ENCODE results near the gene BCKDHA. TPM values are rescaled to one million over a fixed set of nuclear protein-coding genes. Genes with fewer than 3 reads are reported as not detected.
"Not testable (repeated sequence)": the region's sequence is repeated elsewhere in the genome, so short reads cannot be mapped to it uniquely, and the experiment has no call there.

BCKDHA gene
- total and polyA plus RNA-seq, 4 experiments from 2014 or later, result 23.6 to 65.1 (median 43.4) TPM

DNA sequence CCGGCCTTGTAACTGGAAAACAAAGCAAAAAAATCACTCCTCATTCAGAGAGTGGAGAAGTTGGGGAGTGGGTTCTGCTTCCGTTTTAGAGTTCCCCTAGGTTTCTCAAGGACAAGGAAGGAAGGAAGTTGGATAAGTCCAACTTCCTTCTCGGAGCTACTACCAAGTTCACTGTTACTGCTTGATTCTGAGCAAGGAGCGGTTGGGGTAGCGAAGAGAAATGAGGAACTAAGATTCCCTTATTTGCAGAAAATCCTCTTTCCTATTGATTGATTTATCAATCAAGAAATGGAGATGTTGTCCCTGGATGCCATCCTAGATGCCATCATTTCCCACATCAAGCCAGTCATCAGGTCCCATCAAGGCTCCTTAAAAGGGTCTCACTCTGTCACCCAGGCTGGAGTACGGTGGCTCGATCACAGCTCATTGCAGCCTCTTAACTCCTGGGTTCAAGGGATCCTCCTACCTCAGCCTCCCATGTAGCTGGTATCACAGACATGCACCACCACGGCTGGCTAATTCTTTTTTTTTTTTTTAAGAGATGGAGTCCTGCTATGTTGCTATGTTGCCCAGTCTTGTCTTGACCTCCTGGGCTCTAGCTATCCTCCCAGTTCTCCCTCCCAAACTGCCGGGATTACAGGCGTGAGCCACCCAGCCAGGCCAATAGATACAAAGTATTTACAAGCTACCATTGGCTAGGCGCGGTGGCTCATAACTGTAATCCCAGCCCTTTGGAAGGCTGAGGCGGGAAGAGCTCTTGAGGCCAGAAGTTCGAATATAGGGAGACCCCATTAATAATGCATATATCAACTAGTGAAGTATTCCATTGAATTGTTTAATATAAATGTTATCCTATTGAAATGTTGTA, 32.9 kb upstream of the BCKDHA start:
- Histone ChIP-seq H3K4me3 (ENCODE audit: low read length in 2 of 2) (peak overlapping the region; percentile 77 to 91), H3K36me3 (ENCODE audit: insufficient read depth, low read length) (no peaks in the 10 kb centered on the region), H3K9me3 (ENCODE audit: control insufficient read depth in 1 of 2, low read length in 2 of 2) (no peaks in the 10 kb centered on the region), H3K27me3 (ENCODE audit: insufficient read depth, low read length) (no peaks in the 10 kb centered on the region), H3K4me1 (ENCODE audit: insufficient read depth, low read length) (peaks cover 24% of the 10 kb centered on the region), H3K27ac (ENCODE audit: low read depth, low read length) (peak overlapping the region; percentile 99)
- intact Hi-C loops (cut with micrococcal nuclease), result loop anchor here (1.0 kb wide), 2 partner anchors 13 to 33 kb away; partner anchors contain the start of genes BCKDHA and EXOSC5
- no peaks in the 10 kb centered on the region for H3K27me3 Mint-ChIP-seq
- H3K36me3 Mint-ChIP-seq, result peaks cover 0 to 12% of the 10 kb centered on the region in 2 donors
- H3K4me1 Mint-ChIP-seq, result peaks cover 15 to 36% (median 21%) of the 10 kb centered on the region in 4 donors
- ChIA-PET CTCF (ENCODE audit: partially characterized antibody) (interaction anchor here (0.7 to 4.9 kb wide), 13 partner anchors 9 to 231 kb away, joined by 3 to 48 read pairs (median 5); no protein-coding TSS in a partner anchor), POLR2A (ENCODE audit: partially characterized antibody) (interaction anchor here (0.5 to 6.3 kb wide), 23 partner anchors 8 to 752 kb away, joined by 3 to 184 read pairs (median 8); partner anchors contain the start of genes B3GNT8, CCDC97, DMAC2 and HNRNPUL1)
- peak overlapping the region; percentile 97 to 100 (median 100) for H3K27ac Mint-ChIP-seq
- no peak for DNase-seq
- H3K9me3 Mint-ChIP-seq, result no peaks in the 10 kb centered on the region
- peak overlapping the region; percentile 93 to 98 (median 95) for H3K4me3 Mint-ChIP-seq

DNA sequence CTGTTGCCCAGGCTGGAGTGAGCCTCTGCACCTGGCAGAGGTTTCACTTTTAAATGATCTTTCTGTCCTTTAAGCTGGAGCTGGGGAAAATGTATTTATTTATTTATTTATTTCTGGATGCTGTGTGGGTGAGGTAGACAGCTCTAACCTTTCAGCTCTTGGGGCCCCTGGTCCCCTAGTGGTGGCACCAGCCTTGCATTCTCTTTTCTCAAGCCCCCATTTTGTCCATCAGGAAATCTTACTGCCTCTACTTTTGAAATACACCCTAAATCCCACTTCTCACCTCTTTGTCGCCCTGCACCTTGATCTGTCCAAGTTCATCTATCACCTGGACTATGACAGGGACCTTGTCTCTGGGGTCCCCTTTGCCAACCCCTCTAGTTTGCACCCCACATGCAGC, 31.5 kb upstream of the BCKDHA start:
- Histone ChIP-seq H3K4me1 (ENCODE audit: insufficient read depth, low read length) (peaks cover 24% of the 10 kb centered on the region), H3K36me3 (ENCODE audit: insufficient read depth, low read length) (no peaks in the 10 kb centered on the region), H3K27ac (ENCODE audit: low read depth, low read length) (no peak overlapping the region), H3K9me3 (ENCODE audit: control insufficient read depth in 1 of 2, low read length in 2 of 2) (no peaks in the 10 kb centered on the region), H3K4me3 (ENCODE audit: low read length in 2 of 2) (no peak overlapping the region), H3K27me3 (ENCODE audit: insufficient read depth, low read length) (no peaks in the 10 kb centered on the region)
- Mint-ChIP-seq H3K9me3 (no peaks in the 10 kb centered on the region), H3K36me3 (peaks cover 0 to 12% of the 10 kb centered on the region in 2 donors), H3K27me3 (no peaks in the 10 kb centered on the region), H3K27ac (peak overlapping the region in 6 of 7 donors; percentile 37 to 79 (median 67)), H3K4me3 (peak overlapping the region in 2 of 8 donors; percentile 4 to 20), H3K4me1 (peaks cover 15 to 27% (median 19%) of the 10 kb centered on the region in 4 donors)
- intact Hi-C loops (cut with micrococcal nuclease), result no loop called here
- no peak for DNase-seq
- ChIA-PET POLR2A (ENCODE audit: partially characterized antibody) (interaction anchor here (0.5 to 6.3 kb wide), 4 partner anchors 14 to 1545 kb away, joined by 3 to 184 read pairs (median 50); partner anchors contain the start of genes CCDC97, HNRNPUL1 and TGFB1), CTCF (ENCODE audit: partially characterized antibody) (interaction anchor here (3.0 to 4.9 kb wide), 3 partner anchors 11 to 65 kb away, joined by 8 to 48 read pairs (median 30); no protein-coding TSS in a partner anchor)

DNA sequence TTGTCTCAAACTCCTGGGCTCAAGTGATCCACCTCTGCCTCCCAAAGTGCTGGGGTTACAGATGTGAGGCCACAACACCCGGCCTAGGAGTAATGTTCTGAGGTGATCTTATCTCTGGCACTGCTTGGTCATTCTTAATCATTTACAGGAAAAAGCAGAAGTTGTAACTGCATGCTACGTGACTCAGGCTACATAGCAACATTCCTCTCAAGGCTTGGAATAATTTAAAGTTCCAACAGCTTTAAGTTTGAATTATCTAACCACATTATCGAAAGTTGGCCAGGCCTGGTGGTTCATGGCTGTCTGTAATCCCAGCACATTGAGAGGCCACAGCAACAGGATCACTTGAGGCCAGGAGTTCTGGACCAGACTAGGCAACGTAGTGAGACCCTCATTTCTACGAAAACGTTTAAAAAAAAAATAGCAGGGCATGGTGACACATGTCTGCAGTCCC, 29.7 kb upstream of the BCKDHA start:
- Mint-ChIP-seq H3K4me3 (no peak overlapping the region), H3K4me1 (peaks cover 9 to 20% (median 13%) of the 10 kb centered on the region in 4 donors), H3K27me3 (no peaks in the 10 kb centered on the region), H3K27ac (no peak overlapping the region), H3K36me3 (peaks cover 0 to 8% of the 10 kb centered on the region in 2 donors), H3K9me3 (no peaks in the 10 kb centered on the region)
- no peak overlapping the region for H3K27ac ChIP-seq (ENCODE audit: low read depth, low read length)
- no peaks in the 10 kb centered on the region for H3K9me3 ChIP-seq (ENCODE audit: control insufficient read depth in 1 of 2, low read length in 2 of 2)
- peaks cover 16% of the 10 kb centered on the region for H3K4me1 ChIP-seq (ENCODE audit: insufficient read depth, low read length)
- POLR2A ChIA-PET (ENCODE audit: partially characterized antibody), result interaction anchor here (0.9 kb wide), 1 partner anchor 13 kb away, joined by 3 read pairs; no protein-coding TSS in a partner anchor
- DNase-seq, result no peak
- no peaks in the 10 kb centered on the region for H3K36me3 ChIP-seq (ENCODE audit: insufficient read depth, low read length)
- no peak overlapping the region for H3K4me3 ChIP-seq (ENCODE audit: low read length in 2 of 2)
- CTCF ChIA-PET (ENCODE audit: partially characterized antibody), result no interaction called here
- intact Hi-C loops (cut with micrococcal nuclease), result no loop called here
- no peaks in the 10 kb centered on the region for H3K27me3 ChIP-seq (ENCODE audit: insufficient read depth, low read length)

DNA sequence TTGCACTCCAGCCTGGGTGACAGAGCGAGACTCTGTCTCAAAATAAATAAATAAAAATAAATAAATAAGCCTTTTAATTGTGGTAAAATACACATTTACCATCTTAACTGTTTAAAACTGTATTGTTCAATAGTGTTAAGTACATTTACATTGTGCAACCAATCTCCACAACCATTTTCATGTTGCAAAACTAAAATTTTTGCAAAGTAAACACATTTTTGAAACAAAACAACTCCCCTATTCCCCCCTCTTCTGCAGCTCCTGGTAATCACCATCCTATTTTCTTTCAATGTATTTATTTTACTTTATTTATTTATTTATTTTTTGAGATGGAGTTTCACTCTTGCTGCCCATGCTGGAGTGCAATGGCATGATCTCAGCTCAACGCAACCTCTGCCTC, 27.8 kb upstream of the BCKDHA start:
- peaks cover 3% of the 10 kb centered on the region for H3K4me1 ChIP-seq (ENCODE audit: insufficient read depth, low read length)
- no peak for DNase-seq
- intact Hi-C loops (cut with micrococcal nuclease), result no loop called here
- no peak overlapping the region for H3K27ac Mint-ChIP-seq
- H3K36me3 ChIP-seq (ENCODE audit: insufficient read depth, low read length), result no peaks in the 10 kb centered on the region
- POLR2A ChIA-PET (ENCODE audit: partially characterized antibody), result no interaction called here
- no peaks in the 10 kb centered on the region for H3K9me3 Mint-ChIP-seq
- no peak overlapping the region for H3K4me3 Mint-ChIP-seq
- peaks cover 0 to 4% (median 3%) of the 10 kb centered on the region in 4 donors for H3K4me1 Mint-ChIP-seq
- H3K27me3 ChIP-seq (ENCODE audit: insufficient read depth, low read length), result no peaks in the 10 kb centered on the region
- no peak overlapping the region for H3K4me3 ChIP-seq (ENCODE audit: low read length in 2 of 2)
- H3K27me3 Mint-ChIP-seq, result no peaks in the 10 kb centered on the region
- CTCF ChIA-PET (ENCODE audit: partially characterized antibody), result interaction anchor here (1.0 to 1.4 kb wide), 2 partner anchors 14 to 32 kb away, joined by 3 to 4 read pairs; no protein-coding TSS in a partner anchor
- H3K27ac ChIP-seq (ENCODE audit: low read depth, low read length), result no peak overlapping the region
- no peaks in the 10 kb centered on the region for H3K9me3 ChIP-seq (ENCODE audit: control insufficient read depth in 1 of 2, low read length in 2 of 2)
- no peaks in the 10 kb centered on the region for H3K36me3 Mint-ChIP-seq

DNA sequence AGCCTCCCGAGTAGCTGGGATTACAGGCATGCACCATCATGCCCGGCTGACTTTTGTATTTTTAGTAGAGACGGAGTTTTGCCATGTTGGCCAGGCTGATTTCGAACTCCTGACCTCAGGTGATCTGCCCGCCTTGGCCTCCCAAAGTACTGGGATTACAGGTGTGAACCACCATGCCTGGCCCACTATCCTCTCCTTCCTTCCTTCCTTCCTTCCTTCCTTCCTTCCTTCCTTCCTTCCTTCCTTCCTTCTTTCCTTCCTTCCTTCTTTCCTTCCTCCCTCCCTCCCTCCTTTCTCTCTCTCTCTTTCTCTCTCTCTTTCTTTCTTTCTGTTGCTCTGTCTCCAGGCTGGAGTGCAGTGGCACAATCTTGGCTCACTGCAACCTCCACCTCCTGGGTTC, 26.5 kb upstream of the BCKDHA start:
- H3K27ac ChIP-seq (ENCODE audit: low read depth, low read length); H3K4me3 ChIP-seq (ENCODE audit: low read length in 2 of 2); intact Hi-C loops (cut with micrococcal nuclease); H3K4me3 Mint-ChIP-seq; H3K4me1 ChIP-seq (ENCODE audit: insufficient read depth, low read length); H3K27me3 Mint-ChIP-seq; H3K36me3 ChIP-seq (ENCODE audit: insufficient read depth, low read length); H3K9me3 ChIP-seq (ENCODE audit: control insufficient read depth in 1 of 2, low read length in 2 of 2); H3K27me3 ChIP-seq (ENCODE audit: insufficient read depth, low read length); DNase-seq; H3K4me1 Mint-ChIP-seq; H3K9me3 Mint-ChIP-seq; CTCF ChIA-PET (ENCODE audit: partially characterized antibody); H3K27ac Mint-ChIP-seq; POLR2A ChIA-PET (ENCODE audit: partially characterized antibody); H3K36me3 Mint-ChIP-seq: not testable (repeated sequence)

DNA sequence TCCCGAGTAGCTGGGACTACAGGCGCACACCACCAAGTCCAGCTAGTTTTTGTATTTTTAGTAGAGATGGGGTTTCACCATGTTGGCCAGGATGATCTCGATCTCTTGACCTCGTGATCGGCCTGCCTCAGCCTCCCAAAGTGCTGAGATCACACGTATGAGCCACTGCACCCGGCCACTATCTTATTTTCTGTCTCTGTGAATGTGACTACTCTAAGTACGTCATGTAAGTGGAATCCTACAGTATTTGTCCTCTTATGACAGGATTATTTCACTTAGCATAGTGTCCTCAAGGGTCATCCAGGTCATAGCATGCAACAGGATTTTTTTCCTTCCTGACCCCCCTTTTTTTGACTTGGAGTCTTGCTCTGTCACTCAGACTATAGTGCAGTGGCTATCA, 26.1 kb upstream of the BCKDHA start:
- POLR2A ChIA-PET (ENCODE audit: partially characterized antibody), result no interaction called here
- no peaks in the 10 kb centered on the region for H3K36me3 Mint-ChIP-seq
- H3K4me1 Mint-ChIP-seq, result peaks cover 4 to 6% (median 6%) of the 10 kb centered on the region in 4 donors

DNA sequence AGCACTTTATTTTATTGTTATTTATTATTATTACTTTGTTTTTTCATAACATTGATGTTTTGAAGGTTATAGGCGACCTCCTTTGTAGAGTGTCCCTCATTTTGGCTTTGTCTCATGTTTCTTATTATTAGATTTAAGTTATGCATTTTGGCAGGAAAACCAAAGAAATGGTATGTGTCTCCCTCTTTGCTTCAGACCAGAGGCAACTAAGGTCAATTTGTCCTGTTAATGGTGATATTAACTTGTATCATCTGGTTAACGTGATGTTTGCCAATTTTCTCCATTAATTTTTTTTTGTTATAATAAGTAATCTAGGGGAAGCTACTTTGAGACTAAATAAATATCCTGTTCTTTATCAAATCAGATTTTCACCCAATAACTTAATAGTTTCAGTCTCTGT, 25.1 kb upstream of the BCKDHA start:
- Mint-ChIP-seq H3K4me1 (peaks cover 11 to 15% (median 12%) of the 10 kb centered on the region in 4 donors), H3K27me3 (no peaks in the 10 kb centered on the region), H3K27ac (no peak overlapping the region), H3K36me3 (no peaks in the 10 kb centered on the region), H3K9me3 (no peaks in the 10 kb centered on the region), H3K4me3 (no peak overlapping the region)
- Histone ChIP-seq H3K27me3 (ENCODE audit: insufficient read depth, low read length) (no peaks in the 10 kb centered on the region), H3K27ac (ENCODE audit: low read depth, low read length) (no peak overlapping the region), H3K9me3 (ENCODE audit: control insufficient read depth in 1 of 2, low read length in 2 of 2) (no peaks in the 10 kb centered on the region), H3K36me3 (ENCODE audit: insufficient read depth, low read length) (no peaks in the 10 kb centered on the region), H3K4me3 (ENCODE audit: low read length in 2 of 2) (no peak overlapping the region), H3K4me1 (ENCODE audit: insufficient read depth, low read length) (peaks cover 7% of the 10 kb centered on the region)
- DNase-seq, result no peak
- ChIA-PET POLR2A (ENCODE audit: partially characterized antibody) (interaction anchor here (1.2 to 1.3 kb wide), 2 partner anchors 8 to 67 kb away, joined by 3 to 6 read pairs; partner anchors contain the start of genes B9D2 and DMAC2), CTCF (ENCODE audit: partially characterized antibody) (interaction anchor here (0.6 to 1.5 kb wide), 3 partner anchors 16 to 381 kb away, joined by 3 to 4 read pairs (median 3); no protein-coding TSS in a partner anchor)
- intact Hi-C loops (cut with micrococcal nuclease), result no loop called here

More for the DNA sequence above, 26.1 kb upstream of the BCKDHA start:
- Mint-ChIP-seq H3K27ac (no peak overlapping the region), H3K9me3 (no peaks in the 10 kb centered on the region), H3K27me3 (no peaks in the 10 kb centered on the region), H3K4me3 (no peak overlapping the region)
- H3K27ac ChIP-seq (ENCODE audit: low read depth, low read length), result no peak overlapping the region
- H3K4me3 ChIP-seq (ENCODE audit: low read length in 2 of 2), result no peak overlapping the region
- H3K36me3 ChIP-seq (ENCODE audit: insufficient read depth, low read length), result no peaks in the 10 kb centered on the region
- H3K27me3 ChIP-seq (ENCODE audit: insufficient read depth, low read length), result no peaks in the 10 kb centered on the region
- H3K4me1 ChIP-seq (ENCODE audit: insufficient read depth, low read length), result no peaks in the 10 kb centered on the region
- CTCF ChIA-PET (ENCODE audit: partially characterized antibody), result interaction anchor here (1.5 kb wide), 1 partner anchor 382 kb away, joined by 3 read pairs; no protein-coding TSS in a partner anchor
- no peaks in the 10 kb centered on the region for H3K9me3 ChIP-seq (ENCODE audit: control insufficient read depth in 1 of 2, low read length in 2 of 2)
- DNase-seq, result no peak
- intact Hi-C loops (cut with micrococcal nuclease), result no loop called here

Measured in CD4-positive, alpha-beta memory T cell (primary cell).